ENCODE results near the gene MTHFSD. TPM values are rescaled to one million over a fixed set of nuclear protein-coding genes. Genes with fewer than 3 reads are reported as not detected.
A peak's percentile ranks its signal among the peaks of the same experiment; 100 is the strongest.

Gene MTHFSD
- total RNA-seq, 6 experiments from 2014 or later, result 5.9 to 11.6 (median 9.0) TPM

DNA sequence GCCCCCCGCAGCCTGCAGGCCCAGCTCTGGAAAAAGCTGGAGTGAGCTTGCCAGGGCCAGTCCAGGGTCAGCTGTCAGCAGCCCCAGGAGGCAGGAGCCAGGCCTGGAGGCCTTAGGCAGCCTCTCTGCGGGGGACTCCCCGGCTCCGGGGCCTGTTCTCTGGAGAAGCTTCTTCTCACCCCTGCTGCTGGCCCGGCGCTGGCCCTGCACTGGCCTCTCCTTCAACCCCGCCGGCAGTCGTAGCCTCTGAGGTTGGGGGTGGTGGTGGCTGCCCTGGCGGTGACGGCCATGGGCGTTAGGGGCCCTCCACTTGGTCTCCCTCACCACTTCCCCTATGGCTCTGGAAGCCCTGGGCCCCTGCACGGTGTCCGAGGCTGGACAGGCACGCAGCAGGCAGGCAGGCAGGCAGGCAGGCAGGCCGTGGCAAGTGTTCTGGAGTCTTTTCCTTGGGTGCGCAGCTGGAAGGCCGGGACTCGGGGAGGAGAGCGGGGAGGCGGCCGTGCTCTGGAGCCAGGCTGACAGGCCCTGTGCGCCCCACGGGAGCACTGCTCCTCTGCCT, 42.7 kb downstream of the MTHFSD start:
- H3K4me3 ChIP-seq, result peak overlapping the region; percentile 14 to 44 (median 22)
- peaks cover 0 to 58% of the 10 kb centered on the region in 2 donors for H3K27me3 ChIP-seq
- ATAC-seq (no peak), DNase-seq (no peak)
- TF ChIP-seq POLR2A (IDR thresholded peaks at IDR 0.05), result no peak
- TF ChIP-seq, protein P1, sequence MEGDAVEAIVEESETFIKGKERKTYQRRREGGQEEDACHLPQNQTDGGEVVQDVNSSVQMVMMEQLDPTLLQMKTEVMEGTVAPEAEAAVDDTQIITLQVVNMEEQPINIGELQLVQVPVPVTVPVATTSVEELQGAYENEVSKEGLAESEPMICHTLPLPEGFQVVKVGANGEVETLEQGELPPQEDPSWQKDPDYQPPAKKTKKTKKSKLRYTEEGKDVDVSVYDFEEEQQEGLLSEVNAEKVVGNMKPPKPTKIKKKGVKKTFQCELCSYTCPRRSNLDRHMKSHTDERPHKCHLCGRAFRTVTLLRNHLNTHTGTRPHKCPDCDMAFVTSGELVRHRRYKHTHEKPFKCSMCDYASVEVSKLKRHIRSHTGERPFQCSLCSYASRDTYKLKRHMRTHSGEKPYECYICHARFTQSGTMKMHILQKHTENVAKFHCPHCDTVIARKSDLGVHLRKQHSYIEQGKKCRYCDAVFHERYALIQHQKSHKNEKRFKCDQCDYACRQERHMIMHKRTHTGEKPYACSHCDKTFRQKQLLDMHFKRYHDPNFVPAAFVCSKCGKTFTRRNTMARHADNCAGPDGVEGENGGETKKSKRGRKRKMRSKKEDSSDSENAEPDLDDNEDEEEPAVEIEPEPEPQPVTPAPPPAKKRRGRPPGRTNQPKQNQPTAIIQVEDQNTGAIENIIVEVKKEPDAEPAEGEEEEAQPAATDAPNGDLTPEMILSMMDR (IDR thresholded peaks at IDR 0.05), result no peak
- H3K9me3 ChIP-seq, result no peaks in the 10 kb centered on the region
- H3K27ac ChIP-seq, result peak overlapping the region in 2 of 3 donors; percentile 33 to 47
- no peaks in the 10 kb centered on the region for H3K36me3 ChIP-seq
- 0% methylated on average over 2 of the region's 24 CpGs for WGBS (ENCODE audit: insufficient coverage, low coverage, low lambda C conversion rate, missing lambda C conversion rate)
- peaks cover 0 to 22% (median 0%) of the 10 kb centered on the region in 4 donors for H3K4me1 ChIP-seq
- intact Hi-C loops (cut with DNase I), result no loop called here

DNA sequence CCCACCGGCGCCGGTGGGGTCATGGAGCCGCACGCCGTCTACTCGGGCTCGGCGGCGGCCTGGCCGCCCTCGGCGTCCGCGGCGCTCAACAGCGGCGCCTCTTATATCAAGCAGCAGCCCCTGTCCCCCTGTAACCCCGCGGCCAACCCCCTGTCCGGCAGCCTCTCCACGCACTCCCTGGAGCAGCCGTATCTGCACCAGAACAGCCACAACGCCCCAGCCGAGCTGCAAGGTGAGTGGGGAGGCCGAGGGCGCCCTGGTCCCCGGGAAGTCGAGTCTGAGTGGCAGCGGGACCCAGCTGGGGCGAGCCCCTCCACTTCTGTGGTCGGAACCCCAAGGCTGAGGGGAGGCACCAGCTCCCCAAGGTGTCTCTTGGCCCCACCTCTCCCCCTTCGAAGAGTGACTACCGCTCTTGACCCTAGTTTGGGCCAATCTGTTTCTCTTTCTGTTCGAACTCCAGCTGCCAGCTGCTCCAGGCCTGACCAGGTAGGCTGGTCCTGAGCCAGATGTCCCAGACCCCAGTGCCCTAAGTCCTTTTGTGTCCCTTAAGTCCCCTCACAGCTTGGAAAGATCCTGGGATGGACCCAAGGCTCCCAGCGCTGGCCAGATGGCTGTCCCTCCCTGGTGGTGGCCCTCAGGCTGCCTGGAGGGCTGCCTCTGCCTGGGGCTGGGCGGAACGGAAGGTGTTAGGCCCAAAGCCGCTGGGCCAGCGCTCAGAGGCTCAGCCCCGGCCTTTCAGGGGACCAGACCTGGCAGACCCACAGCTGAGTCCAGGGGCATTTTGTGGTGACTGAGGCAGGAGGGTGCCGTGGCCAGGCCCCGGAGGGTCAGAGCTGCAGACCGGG, 43.5 kb downstream of the MTHFSD start:
- H3K36me3 ChIP-seq, result no peaks in the 10 kb centered on the region
- intact Hi-C loops (cut with DNase I), result no loop called here
- no peak for ATAC-seq
- TF ChIP-seq POLR2A (IDR thresholded peaks at IDR 0.05), result no peak
- TF ChIP-seq, protein P1 (IDR thresholded peaks at IDR 0.05), result no peak
- 10% methylated on average over 4 of the region's 44 CpGs for WGBS (ENCODE audit: insufficient coverage, low coverage, low lambda C conversion rate, missing lambda C conversion rate)
- DNase-seq, result no peak
- H3K9me3 ChIP-seq, result no peaks in the 10 kb centered on the region
- H3K4me1 ChIP-seq, result peaks cover 0 to 22% (median 0%) of the 10 kb centered on the region in 4 donors
- peaks cover 0 to 61% of the 10 kb centered on the region in 2 donors for H3K27me3 ChIP-seq
- H3K4me3 ChIP-seq, result peak overlapping the region; percentile 18 to 44 (median 22)
- H3K27ac ChIP-seq, result peak overlapping the region; percentile 2 to 47 (median 47)

DNA sequence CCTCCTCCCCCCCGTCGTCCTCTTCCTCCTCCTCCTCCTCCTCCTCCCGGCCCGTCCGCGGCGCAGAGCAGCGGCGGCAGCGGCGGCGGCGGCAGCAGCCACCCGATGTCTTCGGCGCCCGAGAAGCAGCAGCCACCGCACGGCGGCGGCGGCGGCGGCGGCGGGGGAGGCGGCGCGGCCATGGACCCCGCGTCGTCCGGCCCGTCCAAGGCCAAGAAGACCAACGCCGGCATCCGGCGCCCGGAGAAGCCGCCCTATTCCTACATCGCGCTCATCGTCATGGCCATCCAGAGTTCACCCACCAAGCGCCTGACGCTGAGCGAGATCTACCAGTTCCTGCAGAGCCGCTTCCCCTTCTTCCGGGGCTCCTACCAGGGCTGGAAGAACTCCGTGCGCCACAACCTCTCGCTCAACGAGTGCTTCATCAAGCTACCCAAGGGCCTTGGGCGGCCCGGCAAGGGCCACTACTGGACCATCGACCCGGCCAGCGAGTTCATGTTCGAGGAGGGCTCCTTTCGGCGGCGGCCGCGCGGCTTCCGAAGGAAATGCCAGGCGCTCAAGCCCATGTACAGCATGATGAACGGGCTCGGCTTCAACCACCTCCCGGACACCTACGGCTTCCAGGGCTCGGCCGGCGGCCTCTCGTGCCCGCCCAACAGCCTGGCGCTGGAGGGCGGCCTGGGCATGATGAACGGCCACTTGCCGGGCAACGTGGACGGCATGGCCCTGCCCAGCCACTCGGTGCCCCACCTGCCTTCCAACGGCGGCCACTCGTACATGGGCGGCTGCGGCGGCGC, 44.4 kb downstream of the MTHFSD start, which contains the start of gene FOXF1:
FOXF1 (plus strand) TSS at position 63 of the 797 bp plus-strand sequence; CDS start at position 106, 43 bp downstream.
- TF ChIP-seq, protein P1 (IDR thresholded peaks at IDR 0.05), result no peak
- TF ChIP-seq POLR2A (IDR thresholded peaks at IDR 0.05), result peak; percentile 47
- Histone ChIP-seq H3K36me3 (no peaks in the 10 kb centered on the region), H3K27ac (peak within 1 kb of the TSS; percentile 40 to 47 (median 47)), H3K27me3 (peaks cover 0 to 58% of the 10 kb centered on the region in 2 donors), H3K9me3 (no peaks in the 10 kb centered on the region), H3K4me3 (peak within 1 kb of the TSS; percentile 26 to 46 (median 44)), H3K4me1 (peaks cover 0 to 22% (median 0%) of the 10 kb centered on the region in 4 donors)
- 0% methylated on average over 1 of the region's 89 CpGs for WGBS (ENCODE audit: insufficient coverage, low coverage, low lambda C conversion rate, missing lambda C conversion rate)
- intact Hi-C loops (cut with DNase I), result no loop called here
- DNase-seq (no peak), ATAC-seq (no peak)

DNA sequence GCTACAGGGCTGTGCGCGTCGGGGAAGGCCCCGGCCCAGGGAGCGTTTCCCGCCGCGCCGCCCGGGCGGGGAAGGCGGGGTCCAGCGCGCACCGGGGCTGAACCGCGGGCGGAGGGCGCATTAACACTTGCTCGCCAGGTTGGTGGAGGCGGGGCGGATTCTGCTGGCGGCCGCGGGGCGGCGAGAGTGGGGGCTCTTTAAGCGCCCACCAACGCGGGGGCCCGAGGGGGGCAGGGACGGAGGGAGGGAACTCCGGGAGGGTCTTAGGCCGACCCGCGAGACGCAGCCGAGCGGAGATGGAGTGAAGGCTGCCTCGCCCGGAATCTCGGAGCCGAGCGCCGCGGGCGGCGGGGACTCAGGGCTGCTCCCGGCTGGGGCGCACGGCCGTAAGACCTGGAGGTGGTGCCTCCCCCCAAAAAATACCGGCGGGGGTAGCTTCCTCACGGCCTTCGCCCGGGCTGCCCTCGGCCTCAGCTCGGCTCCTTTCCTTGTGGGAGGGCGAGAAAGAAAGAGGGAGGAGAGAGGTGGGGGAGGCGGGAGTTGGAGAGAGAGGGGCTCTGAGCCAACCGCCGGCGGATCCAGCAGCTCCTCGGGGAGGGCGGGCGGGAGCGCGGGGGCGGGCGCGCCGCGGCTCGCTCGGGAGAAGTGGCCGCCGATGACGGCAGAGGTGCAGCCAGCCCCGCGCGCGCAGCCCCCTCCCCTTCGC, 45.1 kb downstream of the MTHFSD start:
- H3K9me3 ChIP-seq, result no peaks in the 10 kb centered on the region
- peaks cover 0 to 56% of the 10 kb centered on the region in 2 donors for H3K27me3 ChIP-seq
- 4% methylated on average over 15 of the region's 84 CpGs for WGBS (ENCODE audit: insufficient coverage, low coverage, low lambda C conversion rate, missing lambda C conversion rate)
- H3K36me3 ChIP-seq, result no peaks in the 10 kb centered on the region
- H3K27ac ChIP-seq, result peak overlapping the region; percentile 29 to 44 (median 40)
- peak; percentile 6 to 29 (median 24) for ATAC-seq
- TF ChIP-seq POLR2A (IDR thresholded peaks at IDR 0.05), result no peak
- TF ChIP-seq, protein P1 (IDR thresholded peaks at IDR 0.05), result no peak
- H3K4me1 ChIP-seq, result peaks cover 0 to 22% (median 0%) of the 10 kb centered on the region in 4 donors
- no peak for DNase-seq
- peak overlapping the region; percentile 26 to 46 (median 44) for H3K4me3 ChIP-seq
- intact Hi-C loops (cut with DNase I), result no loop called here

All from right lobe of liver (tissue), 6 donors.